IPS-18a (cell line): ENCODE measurements around the gene ALPG.
"Not testable (repeated sequence)": the region's sequence is repeated elsewhere in the genome, so short reads cannot be mapped to it uniquely, and the experiment has no call there.

Experiments used
- H3K27ac ChIP-seq: one replicate; pipeline ENCODE4 v1.5.1; 2013; ENCODE audit warnings: low read length
- H3K27me3 ChIP-seq: one replicate; pipeline ENCODE4 v1.6.1; 2013; ENCODE audit warnings: mild to moderate bottlenecking, low read length; ENCODE audit not compliant: control insufficient read depth, insufficient read depth
- H3K36me3 ChIP-seq: one replicate; pipeline ENCODE4 v1.6.1; 2013; ENCODE audit warnings: low read depth, low read length; ENCODE audit not compliant: control insufficient read depth
- H3K4me1 ChIP-seq: one replicate; pipeline ENCODE4 v1.6.1; 2013; ENCODE audit warnings: low read depth, low read length; ENCODE audit not compliant: control insufficient read depth
- H3K4me3 ChIP-seq: one replicate; pipeline ENCODE4 v1.5.1; 2013; ENCODE audit warnings: low read length
- H3K9ac ChIP-seq: one replicate; pipeline ENCODE4 v1.6.1; 2013; ENCODE audit warnings: mild to moderate bottlenecking, low read length, moderate library complexity
- H3K9me3 ChIP-seq: one replicate; pipeline ENCODE4 v1.6.1; 2013; ENCODE audit warnings: low read depth, low read length; ENCODE audit not compliant: control insufficient read depth

Gene ALPG

DNA sequence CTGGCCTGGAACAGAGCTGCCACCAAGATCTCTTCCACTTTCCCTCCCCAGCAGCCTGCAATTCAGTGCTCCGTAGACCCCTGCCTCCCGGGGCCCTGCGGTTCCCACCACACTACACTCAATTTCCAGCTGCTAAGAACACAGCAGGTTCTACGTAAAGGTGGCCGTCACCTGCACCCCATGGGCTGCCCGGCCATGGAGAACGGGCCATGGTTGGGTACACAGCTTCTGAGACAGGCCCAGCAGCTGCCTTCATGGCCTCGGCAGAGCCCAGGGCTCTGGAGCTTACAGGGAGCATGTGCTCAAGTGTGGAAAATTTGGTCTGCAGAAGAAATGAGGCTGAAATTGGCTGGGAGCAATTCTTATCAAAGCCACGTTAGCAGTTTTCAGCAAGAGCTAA is 27.0 kb downstream of the ALPG start:
- not testable (repeated sequence) for H3K27me3 ChIP-seq, H3K36me3 ChIP-seq, H3K27ac ChIP-seq, H3K9me3 ChIP-seq, H3K9ac ChIP-seq, H3K4me3 ChIP-seq, H3K4me1 ChIP-seq

DNA sequence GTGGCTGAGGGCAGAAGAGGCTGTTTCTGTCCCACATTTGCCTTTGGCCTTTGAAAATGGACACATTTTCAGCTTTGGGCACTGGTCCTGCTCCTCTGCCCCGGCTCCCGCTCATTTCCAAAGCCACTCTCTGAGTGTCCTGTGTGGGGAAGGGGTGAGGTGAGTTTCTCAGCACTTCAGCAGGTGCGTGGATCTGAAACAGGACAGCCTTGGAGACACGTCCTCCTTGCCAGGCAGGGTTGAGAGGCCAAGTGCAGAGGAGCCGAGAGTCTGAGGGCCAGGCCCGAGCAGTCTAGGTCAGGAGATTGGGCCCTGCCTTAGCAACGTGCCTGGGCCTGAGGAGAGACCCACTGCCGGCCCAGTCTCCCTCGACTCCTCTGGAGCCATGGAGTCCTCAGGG is 27.4 kb downstream of the ALPG start:
- no peaks in the 10 kb centered on the region for H3K36me3 ChIP-seq
- H3K9ac ChIP-seq, result no peak overlapping the region
- H3K27ac ChIP-seq, result no peak overlapping the region
- no peaks in the 10 kb centered on the region for H3K27me3 ChIP-seq
- H3K4me1 ChIP-seq, result no peaks in the 10 kb centered on the region
- H3K9me3 ChIP-seq, result no peaks in the 10 kb centered on the region
- no peak overlapping the region for H3K4me3 ChIP-seq

DNA sequence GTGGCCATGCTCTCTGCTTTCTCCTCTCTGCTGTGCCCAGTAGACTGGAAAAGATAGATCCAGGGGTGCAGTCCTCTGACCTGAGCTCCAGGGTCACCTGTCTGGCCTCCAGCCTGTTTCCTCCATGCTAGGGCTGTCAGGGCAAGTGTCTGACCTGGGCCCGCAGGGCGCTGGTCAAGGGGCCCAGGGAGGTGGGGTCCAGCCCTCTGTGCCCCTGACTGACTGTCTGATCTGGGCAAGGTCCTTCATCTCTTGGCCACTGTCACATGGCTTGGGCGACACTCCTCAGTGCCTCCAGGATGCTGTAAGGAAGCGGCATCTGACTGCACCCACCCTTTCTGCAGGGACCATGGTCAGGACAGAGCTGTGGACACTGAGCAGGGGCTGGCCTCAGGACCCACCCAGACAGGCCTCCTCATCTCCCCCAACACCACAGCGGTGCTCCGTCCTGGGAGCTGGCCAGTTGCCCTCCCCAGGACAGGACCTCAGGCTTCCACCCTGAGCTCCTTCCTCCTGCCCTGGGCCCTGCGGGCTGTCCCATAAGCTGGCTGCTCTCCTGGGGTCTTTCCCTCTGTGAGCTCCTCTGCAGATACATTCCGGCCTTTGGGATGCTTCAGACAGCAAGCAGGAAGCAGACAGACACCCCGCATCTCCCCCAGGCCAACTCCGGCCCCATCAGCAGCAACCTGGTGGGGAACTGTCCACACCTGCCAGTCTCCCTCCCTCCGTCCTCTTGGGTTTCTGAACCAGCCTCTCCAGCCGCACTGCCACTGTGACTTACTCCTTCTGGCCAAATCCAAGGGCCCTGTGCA is 28.1 kb downstream of the ALPG start:
- Histone ChIP-seq H3K4me3 (no peak overlapping the region), H3K27ac (no peak overlapping the region), H3K27me3 (no peaks in the 10 kb centered on the region), H3K9me3 (no peaks in the 10 kb centered on the region), H3K36me3 (no peaks in the 10 kb centered on the region), H3K9ac (no peak overlapping the region), H3K4me1 (no peaks in the 10 kb centered on the region)

GRCh38 chr2:232435375-232435648 is 28.7 kb downstream of the ALPG start:
- Histone ChIP-seq H3K27ac (no peak overlapping the region), H3K36me3 (no peaks in the 10 kb centered on the region), H3K9me3 (no peaks in the 10 kb centered on the region), H3K9ac (no peak overlapping the region), H3K27me3 (no peaks in the 10 kb centered on the region), H3K4me3 (no peak overlapping the region), H3K4me1 (no peaks in the 10 kb centered on the region)

- Histone ChIP-seq H3K4me1 (no peaks in the 10 kb centered on the region), H3K4me3 (no peak overlapping the region), H3K27ac (no peak overlapping the region), H3K9me3 (no peaks in the 10 kb centered on the region), H3K27me3 (no peaks in the 10 kb centered on the region), H3K36me3 (no peaks in the 10 kb centered on the region), H3K9ac (no peak overlapping the region)
These were observed 29.2 kb downstream of the ALPG start for GRCh38 chr2:232435805-232436204.

- Histone ChIP-seq H3K27ac (no peak overlapping the region), H3K27me3 (no peaks in the 10 kb centered on the region), H3K9me3 (no peaks in the 10 kb centered on the region), H3K4me3 (no peak overlapping the region), H3K36me3 (no peaks in the 10 kb centered on the region), H3K4me1 (no peaks in the 10 kb centered on the region), H3K9ac (no peak overlapping the region)
These were observed 29.9 kb downstream of the ALPG start for GRCh38 chr2:232436381-232437194.

GRCh38 chr2:232437195-232437571 is 30.5 kb downstream of the ALPG start:
- no peak overlapping the region for H3K4me3 ChIP-seq
- H3K9ac ChIP-seq, result no peak overlapping the region
- H3K9me3 ChIP-seq, result no peaks in the 10 kb centered on the region
- no peaks in the 10 kb centered on the region for H3K27me3 ChIP-seq
- H3K4me1 ChIP-seq, result no peaks in the 10 kb centered on the region
- H3K36me3 ChIP-seq, result no peaks in the 10 kb centered on the region
- H3K27ac ChIP-seq, result no peak overlapping the region

- H3K36me3 ChIP-seq, result no peaks in the 10 kb centered on the region
- H3K4me3 ChIP-seq, result no peak overlapping the region
These were observed 31.4 kb downstream of the ALPG start for GRCh38 chr2:232438091-232438490.

GRCh38 chr2:232438951-232439757 is 32.5 kb downstream of the ALPG start:
- H3K4me3 ChIP-seq, result no peak overlapping the region
- no peaks in the 10 kb centered on the region for H3K36me3 ChIP-seq
- H3K4me1 ChIP-seq, result peaks cover 2% of the 10 kb centered on the region
- H3K9me3 ChIP-seq, result no peaks in the 10 kb centered on the region
- no peak overlapping the region for H3K27ac ChIP-seq
- no peak overlapping the region for H3K9ac ChIP-seq
- no peaks in the 10 kb centered on the region for H3K27me3 ChIP-seq

More at GRCh38 chr2:232438091-232438490, 31.4 kb downstream of the ALPG start:
- Histone ChIP-seq H3K9ac (no peak overlapping the region), H3K4me1 (no peaks in the 10 kb centered on the region), H3K9me3 (no peaks in the 10 kb centered on the region), H3K27ac (no peak overlapping the region), H3K27me3 (no peaks in the 10 kb centered on the region)

GRCh38 chr2:232439758-232440135 is 33.1 kb downstream of the ALPG start:
- Histone ChIP-seq H3K27ac (no peak overlapping the region), H3K36me3 (no peaks in the 10 kb centered on the region), H3K4me3 (no peak overlapping the region), H3K9ac (no peak overlapping the region), H3K27me3 (no peaks in the 10 kb centered on the region), H3K4me1 (peaks cover 3% of the 10 kb centered on the region), H3K9me3 (no peaks in the 10 kb centered on the region)

GRCh38 chr2:232440220-232441018 is 33.8 kb downstream of the ALPG start:
- H3K36me3 ChIP-seq, H3K4me3 ChIP-seq: not testable (repeated sequence)

More at GRCh38 chr2:232440220-232441018, 33.8 kb downstream of the ALPG start:
- not testable (repeated sequence) for H3K27me3 ChIP-seq, H3K9me3 ChIP-seq, H3K27ac ChIP-seq, H3K4me1 ChIP-seq, H3K9ac ChIP-seq
